GM18868 (cell line): ENCODE results near the gene HEXIM1.

Source experiments
- ATAC-seq: cut with Tn5 transposase; IDR thresholded peaks from one replicate; pipeline ENCODE4 v1.9.1; 2021; ENCODE audit warnings: mild to moderate bottlenecking, moderate library complexity; ENCODE audit not compliant: unreplicated experiment

The HEXIM1 gene

GRCh38 chr17:45144199-45145034, 3.9 kb upstream of the HEXIM1 start:
- ATAC-seq, result no peak

GRCh38 chr17:45145035-45145389, 3.3 kb upstream of the HEXIM1 start:
- no peak for ATAC-seq

GRCh38 chr17:45146166-45146565, 2.1 kb upstream of the HEXIM1 start:
- ATAC-seq, result no peak

GRCh38 chr17:45146592-45146889, 1.7 kb upstream of the HEXIM1 start:
- ATAC-seq, result no peak

GRCh38 chr17:45146890-45147580, 1.2 kb upstream of the HEXIM1 start:
- ATAC-seq, result no peak

GRCh38 chr17:45147581-45148182, 593 bp upstream of the HEXIM1 start:
- ATAC-seq, result no peak

- ATAC-seq, result peak; percentile 32
Observed at GRCh38 chr17:45149037-45149668, 878 bp downstream of the HEXIM1 start.

- no peak for ATAC-seq
Observed at GRCh38 chr17:45149669-45150664, 1.7 kb downstream of the HEXIM1 start.

GRCh38 chr17:45150911-45151809, 2.9 kb downstream of the HEXIM1 start:
- ATAC-seq, result no peak

GRCh38 chr17:45155029-45155428, 6.8 kb downstream of the HEXIM1 start:
- ATAC-seq, result no peak

- no peak for ATAC-seq
Observed at GRCh38 chr17:45155483-45155882, 7.2 kb downstream of the HEXIM1 start.

GRCh38 chr17:45156242-45156641, 8.0 kb downstream of the HEXIM1 start:
- no peak for ATAC-seq

GRCh38 chr17:45160447-45161287, 12.4 kb downstream of the HEXIM1 start:
- ATAC-seq, result peak; percentile 8

GRCh38 chr17:45161288-45162024, 13.2 kb downstream of the HEXIM1 start, which contains the start of gene HEXIM2:
Gene HEXIM2 (plus strand): TSS chr17:45161875. CDS start chr17:45162794, 919 bp downstream.
- ATAC-seq, result peak; percentile 91

GRCh38 chr17:45162025-45162687, 13.9 kb downstream of the HEXIM1 start:
- no peak for ATAC-seq

GRCh38 chr17:45164734-45165269, 16.5 kb downstream of the HEXIM1 start:
- no peak for ATAC-seq
